Astrocyte of the cerebellum (primary cell): Measurements from ENCODE around the gene ARFRP1.

Experiments used
- DNase-seq: peaks from one replicate; pipeline ENCODE4 v3.0.0-alpha.2; 2011; ENCODE audit warnings: low read depth
- H3K4me3 ChIP-seq: 2 replicates; pipeline ENCODE4 v1.5.1; 2011; ENCODE audit warnings: mild to moderate bottlenecking, low read depth, low read length, moderate library complexity
- CTCF ChIP-seq: IDR thresholded peaks from 2 replicates; pipeline ENCODE4 v1.5.1; 2012; ENCODE audit warnings: low read length, low read depth, moderate library complexity, mild to moderate bottlenecking; ENCODE audit errors: missing control alignments
- in situ Hi-C: cut with HindIII; loops from 2 replicates; pipeline ENCODE4 v1.10.0; 2017; ENCODE audit warnings: low sequenced_read_pairs

Gene ARFRP1

GRCh38 chr20:63690898-63691710 lies 16.7 kb downstream of the ARFRP1 start:
- no peak overlapping the region for H3K4me3 ChIP-seq
- DNase-seq, result no peak
- TF ChIP-seq CTCF, result no peak
- in situ Hi-C loops, result no loop called here

GRCh38 chr20:63690003-63690897 lies 17.5 kb downstream of the ARFRP1 start:
- no peak for TF ChIP-seq CTCF
- no peak overlapping the region for H3K4me3 ChIP-seq
- in situ Hi-C loops, result no loop called here
- DNase-seq, result no peak

- no peak for TF ChIP-seq CTCF
- no peak for DNase-seq
- H3K4me3 ChIP-seq, result no peak overlapping the region
- in situ Hi-C loops, result no loop called here
These were observed 18.5 kb downstream of the ARFRP1 start for GRCh38 chr20:63689046-63690002.

GRCh38 chr20:63688228-63689045 lies 19.3 kb downstream of the ARFRP1 start:
- TF ChIP-seq CTCF, result no peak
- DNase-seq, result no peak
- in situ Hi-C loops, result no loop called here
- no peak overlapping the region for H3K4me3 ChIP-seq

- in situ Hi-C loops, result no loop called here
- no peak for TF ChIP-seq CTCF
- DNase-seq, result no peak
- H3K4me3 ChIP-seq, result no peak overlapping the region
These were observed 20.2 kb downstream of the ARFRP1 start for GRCh38 chr20:63687419-63688178.
